ENCODE measurements around the gene CHST10. TPM values are rescaled to one million over a fixed set of nuclear protein-coding genes. Genes with fewer than 3 reads are reported as not detected.

Gene CHST10
- total and polyA plus RNA-seq, 10 of the 15 experiments (the other 5 are each of a cell fraction or from before 2014, with no cell fraction given) = 2.0 to 22.5 (median 15.7) TPM

DNA sequence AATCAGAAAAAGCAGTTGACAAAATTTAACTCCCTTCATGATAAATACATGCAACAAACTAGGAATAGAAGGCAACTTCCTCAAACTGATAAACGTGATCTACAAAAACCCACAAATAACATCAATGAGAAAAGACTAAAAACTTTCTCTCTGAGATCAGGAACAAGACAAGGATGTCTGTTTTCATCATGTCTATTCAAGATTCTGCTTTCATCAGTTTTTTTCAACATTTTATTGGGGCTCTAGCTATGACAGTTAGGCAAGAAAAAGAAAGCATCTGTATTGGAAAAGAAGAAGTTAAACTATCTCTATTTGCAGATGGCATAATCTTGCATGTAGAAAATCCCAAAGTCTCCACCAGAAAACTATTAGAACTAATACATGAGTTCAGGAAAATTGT is 12.3 kb upstream of the CHST10 start:
- no peak for TF ChIP-seq NBN (IDR thresholded peaks at IDR 0.05)
- TF ChIP-seq, protein P1, sequence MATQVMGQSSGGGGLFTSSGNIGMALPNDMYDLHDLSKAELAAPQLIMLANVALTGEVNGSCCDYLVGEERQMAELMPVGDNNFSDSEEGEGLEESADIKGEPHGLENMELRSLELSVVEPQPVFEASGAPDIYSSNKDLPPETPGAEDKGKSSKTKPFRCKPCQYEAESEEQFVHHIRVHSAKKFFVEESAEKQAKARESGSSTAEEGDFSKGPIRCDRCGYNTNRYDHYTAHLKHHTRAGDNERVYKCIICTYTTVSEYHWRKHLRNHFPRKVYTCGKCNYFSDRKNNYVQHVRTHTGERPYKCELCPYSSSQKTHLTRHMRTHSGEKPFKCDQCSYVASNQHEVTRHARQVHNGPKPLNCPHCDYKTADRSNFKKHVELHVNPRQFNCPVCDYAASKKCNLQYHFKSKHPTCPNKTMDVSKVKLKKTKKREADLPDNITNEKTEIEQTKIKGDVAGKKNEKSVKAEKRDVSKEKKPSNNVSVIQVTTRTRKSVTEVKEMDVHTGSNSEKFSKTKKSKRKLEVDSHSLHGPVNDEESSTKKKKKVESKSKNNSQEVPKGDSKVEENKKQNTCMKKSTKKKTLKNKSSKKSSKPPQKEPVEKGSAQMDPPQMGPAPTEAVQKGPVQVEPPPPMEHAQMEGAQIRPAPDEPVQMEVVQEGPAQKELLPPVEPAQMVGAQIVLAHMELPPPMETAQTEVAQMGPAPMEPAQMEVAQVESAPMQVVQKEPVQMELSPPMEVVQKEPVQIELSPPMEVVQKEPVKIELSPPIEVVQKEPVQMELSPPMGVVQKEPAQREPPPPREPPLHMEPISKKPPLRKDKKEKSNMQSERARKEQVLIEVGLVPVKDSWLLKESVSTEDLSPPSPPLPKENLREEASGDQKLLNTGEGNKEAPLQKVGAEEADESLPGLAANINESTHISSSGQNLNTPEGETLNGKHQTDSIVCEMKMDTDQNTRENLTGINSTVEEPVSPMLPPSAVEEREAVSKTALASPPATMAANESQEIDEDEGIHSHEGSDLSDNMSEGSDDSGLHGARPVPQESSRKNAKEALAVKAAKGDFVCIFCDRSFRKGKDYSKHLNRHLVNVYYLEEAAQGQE (IDR thresholded peaks at IDR 0.05; ENCODE audit: low read depth, low read length) = no peak
- no peak for TF ChIP-seq BMI1 (IDR thresholded peaks at IDR 0.05; ENCODE audit: borderline replicate concordance)

More for the DNA sequence above, 12.3 kb upstream of the CHST10 start:
- Histone ChIP-seq H3K9ac (ENCODE audit: control insufficient read depth, insufficient read depth, low read length) (no peak overlapping the region), H3K4me1 (ENCODE audit: control insufficient read depth, insufficient read depth, low read length) (no peaks in the 10 kb centered on the region), H3K4me3 (no peak overlapping the region), H2AFZ (ENCODE audit: control insufficient read depth, low read depth, low read length) (no peak overlapping the region), H3K4me2 (ENCODE audit: control insufficient read depth, insufficient read depth) (no peak overlapping the region), H4K20me1 (ENCODE audit: control insufficient read depth, insufficient read depth) (no peaks in the 10 kb centered on the region), H3K27ac (ENCODE audit: control insufficient read depth, insufficient read depth) (no peak overlapping the region), H3K36me3 (ENCODE audit: control insufficient read depth in 2 of 2, insufficient read depth in 2 of 2, low read length in 1 of 2) (no peaks in the 10 kb centered on the region), H3K79me2 (ENCODE audit: control insufficient read depth, insufficient read depth, low read length) (no peaks in the 10 kb centered on the region), H3K27me3 (replicated peaks in 1 of 2; ENCODE audit: control insufficient read depth in 2 of 2, insufficient read depth in 2 of 2, low read length in 1 of 2) (no peaks in the 10 kb centered on the region), H3K9me3 (replicated peaks; ENCODE audit: control insufficient read depth, insufficient read depth, low read length) (no peaks in the 10 kb centered on the region; the same call in 1 of the 3 replicates)
- FAIRE-seq (no peak), ATAC-seq (no peak), DNase-seq (ENCODE audit: low read depth, low spot score) (no peak)
- no TSS peak for BruUV-seq (replicated peaks)
- WGBS (ENCODE audit: insufficient coverage, insufficient replicate concordance, low lambda C conversion rate, missing lambda C conversion rate) = 0% methylated on average over 1 of the region's 1 CpG
- CTCF ChIA-PET = no interaction called here
- in situ Hi-C loops (cut with MboI) = loop anchor here (10.0 kb wide), 1 partner anchor 555 kb away; no protein-coding TSS in a partner anchor
- intact Hi-C loops (cut with micrococcal nuclease; ENCODE audit: unreplicated experiment) = no loop called here
- POLR2A ChIA-PET = no interaction called here
- SMC1A ChIA-PET (ENCODE audit: uncharacterized antibody, unreplicated experiment) = interaction anchor here (1.3 kb wide), 1 partner anchor 167 kb away, joined by 3 read pairs; no protein-coding TSS in a partner anchor
- RAD21 ChIA-PET (ENCODE audit: unreplicated experiment) = no interaction called here

All from GM12878 (cell line).